Measurements from ENCODE around the gene LRP1. TPM values are rescaled to one million over a fixed set of nuclear protein-coding genes. Genes with fewer than 3 reads are reported as not detected.

LRP1 gene
- total RNA-seq, 2 experiments from 2014 or later = 1.1 to 4.4 TPM

GRCh38 chr12:57213763-57214397, 85.6 kb downstream of the LRP1 start:
- Histone ChIP-seq H3K4me3 (ENCODE audit: low read depth, low read length, poor library complexity, severe bottlenecking) (peak overlapping the region; percentile 5), H2AFZ (ENCODE audit: low read length) (peak overlapping the region; percentile 82), H3K4me2 (ENCODE audit: low read length) (peak overlapping the region; percentile 65), H3K79me2 (ENCODE audit: insufficient read depth, low read depth, low read length) (no peaks in the 10 kb centered on the region), H3K4me1 (ENCODE audit: insufficient read depth, low read length, poor library complexity, severe bottlenecking) (peaks cover 75% of the 10 kb centered on the region), H3K36me3 (ENCODE audit: insufficient read depth, low read length) (no peaks in the 10 kb centered on the region), H3K9me2 (ENCODE audit: insufficient read depth, low read length) (no peaks in the 10 kb centered on the region), H3K27ac (ENCODE audit: low read depth, low read length, poor library complexity, severe bottlenecking) (no peak overlapping the region), H3K9me3 (ENCODE audit: low read length) (no peaks in the 10 kb centered on the region), H4K20me1 (ENCODE audit: insufficient read depth, low read length) (no peaks in the 10 kb centered on the region)
- DNase-seq (ENCODE audit: low spot score) = no peak
- ChIA-PET CTCF (ENCODE audit: unreplicated experiment) (interaction anchor here (0.6 to 2.5 kb wide), 8 partner anchors 11 to 242 kb away, joined by 3 to 32 read pairs (median 5); partner anchors contain the start of genes INHBE and SHMT2), POLR2A (interaction anchor here (0.6 to 2.1 kb wide), 8 partner anchors 14 to 489 kb away, joined by 3 to 26 read pairs (median 6); partner anchors contain the start of genes INHBE, NACA and SHMT2)
- no TSS peak for BruUV-seq (replicated peaks)
- TF ChIP-seq, protein P1, sequence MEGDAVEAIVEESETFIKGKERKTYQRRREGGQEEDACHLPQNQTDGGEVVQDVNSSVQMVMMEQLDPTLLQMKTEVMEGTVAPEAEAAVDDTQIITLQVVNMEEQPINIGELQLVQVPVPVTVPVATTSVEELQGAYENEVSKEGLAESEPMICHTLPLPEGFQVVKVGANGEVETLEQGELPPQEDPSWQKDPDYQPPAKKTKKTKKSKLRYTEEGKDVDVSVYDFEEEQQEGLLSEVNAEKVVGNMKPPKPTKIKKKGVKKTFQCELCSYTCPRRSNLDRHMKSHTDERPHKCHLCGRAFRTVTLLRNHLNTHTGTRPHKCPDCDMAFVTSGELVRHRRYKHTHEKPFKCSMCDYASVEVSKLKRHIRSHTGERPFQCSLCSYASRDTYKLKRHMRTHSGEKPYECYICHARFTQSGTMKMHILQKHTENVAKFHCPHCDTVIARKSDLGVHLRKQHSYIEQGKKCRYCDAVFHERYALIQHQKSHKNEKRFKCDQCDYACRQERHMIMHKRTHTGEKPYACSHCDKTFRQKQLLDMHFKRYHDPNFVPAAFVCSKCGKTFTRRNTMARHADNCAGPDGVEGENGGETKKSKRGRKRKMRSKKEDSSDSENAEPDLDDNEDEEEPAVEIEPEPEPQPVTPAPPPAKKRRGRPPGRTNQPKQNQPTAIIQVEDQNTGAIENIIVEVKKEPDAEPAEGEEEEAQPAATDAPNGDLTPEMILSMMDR (conservative IDR thresholded peaks at IDR 0.05; ENCODE audit: low read length) = no peak
- TF ChIP-seq EZH2phosphoT487 (IDR thresholded peaks at IDR 0.05; ENCODE audit: borderline replicate concordance, low read depth, low read length) = no peak
- intact Hi-C loops (cut with micrococcal nuclease; ENCODE audit: unreplicated experiment) = loop anchor here (1.0 to 2.0 kb wide), 4 partner anchors 25 to 242 kb away; no protein-coding TSS in a partner anchor

GRCh38 chr12:57214398-57214781, 86.1 kb downstream of the LRP1 start:
- Histone ChIP-seq H3K9me2 (ENCODE audit: insufficient read depth, low read length) (no peaks in the 10 kb centered on the region), H4K20me1 (ENCODE audit: insufficient read depth, low read length) (no peaks in the 10 kb centered on the region), H2AFZ (ENCODE audit: low read length) (peak overlapping the region; percentile 82; the same call in 1 of the 2 replicates), H3K79me2 (ENCODE audit: insufficient read depth, low read depth, low read length) (no peaks in the 10 kb centered on the region), H3K4me1 (ENCODE audit: insufficient read depth, low read length, poor library complexity, severe bottlenecking) (peaks cover 79% of the 10 kb centered on the region), H3K9me3 (ENCODE audit: low read length) (no peaks in the 10 kb centered on the region), H3K4me2 (ENCODE audit: low read length) (peak overlapping the region; percentile 65), H3K36me3 (ENCODE audit: insufficient read depth, low read length) (no peaks in the 10 kb centered on the region), H3K4me3 (ENCODE audit: low read depth, low read length, poor library complexity, severe bottlenecking) (no peak overlapping the region), H3K27ac (ENCODE audit: low read depth, low read length, poor library complexity, severe bottlenecking) (no peak overlapping the region)
- BruUV-seq (replicated peaks) = no TSS peak
- POLR2A ChIA-PET = interaction anchor here (1.1 to 2.1 kb wide), 7 partner anchors 13 to 489 kb away, joined by 3 to 26 read pairs (median 6); partner anchors contain the start of genes INHBE, NACA and SHMT2
- CTCF ChIA-PET (ENCODE audit: unreplicated experiment) = interaction anchor here (0.6 to 2.5 kb wide), 8 partner anchors 11 to 241 kb away, joined by 3 to 32 read pairs (median 5); partner anchors contain the start of genes INHBE and SHMT2
- DNase-seq (ENCODE audit: low spot score) = peak; percentile 84
- intact Hi-C loops (cut with micrococcal nuclease; ENCODE audit: unreplicated experiment) = loop anchor here (1.0 kb wide), 1 partner anchor 25 kb away; no protein-coding TSS in a partner anchor
- TF ChIP-seq, protein P1 (conservative IDR thresholded peaks at IDR 0.05; ENCODE audit: low read length) = peak; percentile 88
- no peak for TF ChIP-seq EZH2phosphoT487 (IDR thresholded peaks at IDR 0.05; ENCODE audit: borderline replicate concordance, low read depth, low read length)
